HFFc6 (cell line): ENCODE results near the gene ELOA. TPM values are rescaled to one million over a fixed set of nuclear protein-coding genes. Genes with fewer than 3 reads are reported as not detected.

Experiments used
- DNase-seq: peaks from one replicate; pipeline ENCODE4 v3.0.0-alpha.2; 2018
- H3K27ac Mint-ChIP-seq: 2 replicates; pipeline ENCODE4 v1.8.0; 2020; ENCODE audit warnings: mild to moderate bottlenecking, mixed read lengths
- H3K27me3 Mint-ChIP-seq: 2 replicates; pipeline ENCODE4 v1.8.0; 2021; ENCODE audit warnings: mild to moderate bottlenecking, moderate library complexity, mixed read lengths; ENCODE audit not compliant: insufficient read depth
- H3K36me3 Mint-ChIP-seq: 2 replicates; pipeline ENCODE4 v1.8.0; 2021; ENCODE audit warnings: low read depth, mixed read lengths
- H3K4me1 Mint-ChIP-seq: 2 replicates; pipeline ENCODE4 v1.8.0; 2020; ENCODE audit warnings: low read depth, mixed read lengths
- H3K4me3 Mint-ChIP-seq: 2 replicates; pipeline ENCODE4 v1.8.0; 2020; ENCODE audit warnings: mild to moderate bottlenecking, moderate library complexity, mixed read lengths
- H3K9me3 Mint-ChIP-seq: 2 replicates; pipeline ENCODE4 v1.8.0; 2020; ENCODE audit warnings: mild to moderate bottlenecking, mixed read lengths
- long read RNA-seq: library from polyadenylated mRNA; unstranded; transcript quantifications from one replicate; pipeline ENCODE4 v2.0.0, GENCODE V29; 2019
- total RNA-seq, 6 experiments: library from RNA; stranded (reverse); fragmentation: NEBNext Ultra II Directional; extraction: Animal tissue kit (Norgen Biotek cat#: 25700); gene quantifications; 2 replicates in 1 of 6; 3 replicates in 5 of 6; pipeline ENCODE4 v1.2.3, GENCODE V29; 2021
- TF ChIP-seq, protein P1 (sequence below): fragments of 200-600 bp; sonication (generic); IDR thresholded peaks from 2 replicates; pipeline ENCODE4 v1.5.0; 2021; ENCODE audit warnings: antibody characterized with exemption, mild to moderate bottlenecking

ELOA gene
- total RNA-seq, result 10 to 100 TPM; 55.5 to 72.6 (median 59.9) TPM
- long read RNA-seq, full-length matches to known transcripts, result 24 of 73 reads
- long read RNA-seq, partial matches to known transcripts, result 42 of 73 reads
- long read RNA-seq, other reads (novel, unspliced or antisense), result 7 of 73 reads

GRCh38 chr1:23743287-23744152, at the start of gene ELOA:
ELOA (plus strand) TSS chr1:23743471; CDS start chr1:23743504, 33 bp downstream.
- Mint-ChIP-seq H3K4me1 (peaks cover 52% of the 10 kb centered on the region), H3K36me3 (no peaks in the 10 kb centered on the region; the same call in none of the 2 replicates), H3K9me3 (no peaks in the 10 kb centered on the region), H3K4me3 (peak within 1 kb of the TSS; percentile 97), H3K27ac (peak within 1 kb of the TSS; percentile 88), H3K27me3 (peaks cover 6% of the 10 kb centered on the region)
- DNase-seq, result peak; percentile 24
- TF ChIP-seq, protein P1, sequence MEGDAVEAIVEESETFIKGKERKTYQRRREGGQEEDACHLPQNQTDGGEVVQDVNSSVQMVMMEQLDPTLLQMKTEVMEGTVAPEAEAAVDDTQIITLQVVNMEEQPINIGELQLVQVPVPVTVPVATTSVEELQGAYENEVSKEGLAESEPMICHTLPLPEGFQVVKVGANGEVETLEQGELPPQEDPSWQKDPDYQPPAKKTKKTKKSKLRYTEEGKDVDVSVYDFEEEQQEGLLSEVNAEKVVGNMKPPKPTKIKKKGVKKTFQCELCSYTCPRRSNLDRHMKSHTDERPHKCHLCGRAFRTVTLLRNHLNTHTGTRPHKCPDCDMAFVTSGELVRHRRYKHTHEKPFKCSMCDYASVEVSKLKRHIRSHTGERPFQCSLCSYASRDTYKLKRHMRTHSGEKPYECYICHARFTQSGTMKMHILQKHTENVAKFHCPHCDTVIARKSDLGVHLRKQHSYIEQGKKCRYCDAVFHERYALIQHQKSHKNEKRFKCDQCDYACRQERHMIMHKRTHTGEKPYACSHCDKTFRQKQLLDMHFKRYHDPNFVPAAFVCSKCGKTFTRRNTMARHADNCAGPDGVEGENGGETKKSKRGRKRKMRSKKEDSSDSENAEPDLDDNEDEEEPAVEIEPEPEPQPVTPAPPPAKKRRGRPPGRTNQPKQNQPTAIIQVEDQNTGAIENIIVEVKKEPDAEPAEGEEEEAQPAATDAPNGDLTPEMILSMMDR, result no peak

DNA sequence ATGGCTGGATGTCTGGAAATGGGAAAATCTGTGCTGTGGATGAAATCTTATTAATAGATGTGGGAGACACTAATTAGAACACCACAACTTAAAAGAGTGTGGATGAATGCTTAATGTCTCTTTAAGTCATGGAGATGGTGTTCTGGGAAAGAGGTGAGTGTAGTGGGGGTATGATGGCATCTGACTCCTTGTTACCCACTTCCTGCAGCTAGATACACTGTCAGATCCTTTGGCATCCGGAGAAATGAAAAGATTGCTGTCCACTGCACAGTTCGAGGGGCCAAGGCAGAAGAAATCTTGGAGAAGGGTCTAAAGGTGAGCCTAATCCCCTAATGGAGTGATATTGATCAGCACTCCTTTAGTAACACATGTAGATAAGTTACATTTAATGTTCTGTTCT, 49.7 kb upstream of the ELOA start:
- no peak for DNase-seq
- H3K27ac Mint-ChIP-seq, result peak overlapping the region; percentile 97
- H3K9me3 Mint-ChIP-seq, result no peaks in the 10 kb centered on the region
- peaks cover 4% of the 10 kb centered on the region for H3K27me3 Mint-ChIP-seq
- peaks cover 60% of the 10 kb centered on the region for H3K4me1 Mint-ChIP-seq
- H3K36me3 Mint-ChIP-seq, result peaks cover 67% of the 10 kb centered on the region
- H3K4me3 Mint-ChIP-seq, result peak overlapping the region; percentile 98
- TF ChIP-seq, protein P1, result no peak

- peak overlapping the region; percentile 97; the same call in 1 of the 2 replicates for H3K27ac Mint-ChIP-seq
- peak overlapping the region; percentile 98 for H3K4me3 Mint-ChIP-seq
- H3K4me1 Mint-ChIP-seq, result peaks cover 62% of the 10 kb centered on the region
- H3K36me3 Mint-ChIP-seq, result peaks cover 72% of the 10 kb centered on the region
- H3K9me3 Mint-ChIP-seq, result no peaks in the 10 kb centered on the region
- no peak for DNase-seq
- peaks cover 4% of the 10 kb centered on the region for H3K27me3 Mint-ChIP-seq
- TF ChIP-seq, protein P1, result no peak
Measured at GRCh38 chr1:23694371-23694770, 48.9 kb upstream of the ELOA start.

- H3K4me1 Mint-ChIP-seq, result peaks cover 72% of the 10 kb centered on the region
- H3K4me3 Mint-ChIP-seq, result peak overlapping the region; percentile 98
- peaks cover 4% of the 10 kb centered on the region for H3K27me3 Mint-ChIP-seq
- H3K27ac Mint-ChIP-seq, result peak overlapping the region; percentile 27
- no peak for DNase-seq
- TF ChIP-seq, protein P1, result no peak
- H3K36me3 Mint-ChIP-seq, result peaks cover 81% of the 10 kb centered on the region
- no peaks in the 10 kb centered on the region for H3K9me3 Mint-ChIP-seq
Measured at GRCh38 chr1:23695667-23696066, 47.6 kb upstream of the ELOA start.

- TF ChIP-seq, protein P1, result no peak
- H3K9me3 Mint-ChIP-seq, result no peaks in the 10 kb centered on the region
- H3K4me3 Mint-ChIP-seq, result peak overlapping the region; percentile 98
- peaks cover 89% of the 10 kb centered on the region for H3K36me3 Mint-ChIP-seq
- DNase-seq, result no peak
- H3K4me1 Mint-ChIP-seq, result peaks cover 74% of the 10 kb centered on the region
- H3K27me3 Mint-ChIP-seq, result peaks cover 4% of the 10 kb centered on the region
- H3K27ac Mint-ChIP-seq, result peak overlapping the region; percentile 27
Measured at GRCh38 chr1:23696335-23696989, 46.8 kb upstream of the ELOA start.
